K562 (cell line): ENCODE results near the gene HEMGN. TPM values are rescaled to one million over a fixed set of nuclear protein-coding genes. Genes with fewer than 3 reads are reported as not detected.

Source experiments
- ELF2 ChIP-seq: fragments of 250-450 bp; sonication (Bioruptor Pico); IDR thresholded peaks from 2 replicates; pipeline ENCODE4 v1.5.0; 2021; ENCODE audit warnings: mild to moderate bottlenecking
- FOXJ2 ChIP-seq: fragments of 200-800 bp; sonication (Bioruptor generic); IDR thresholded peaks from 2 replicates; pipeline ENCODE4 v1.6.1; 2016; ENCODE audit warnings: missing genetic modification characterization, missing compliant biosample characterization
- KDM5B ChIP-seq: fragments of 200-600 bp; sonication (generic); IDR thresholded peaks from 2 replicates; pipeline ENCODE4 v1.6.1; 2012; ENCODE audit warnings: low read depth, mild to moderate bottlenecking, moderate library complexity, low read length, control low read depth, inconsistent platforms; ENCODE audit not compliant: insufficient replicate concordance
- LCOR ChIP-seq: sonication (generic); formaldehyde crosslinking; IDR thresholded peaks from 2 replicates; pipeline ENCODE4 v1.8.0; 2022; ENCODE audit warnings: mild to moderate bottlenecking, missing genetic modification reagents
- MEF2A ChIP-seq: IDR thresholded peaks from 2 replicates; pipeline ENCODE4 v1.6.1; 2011; ENCODE audit warnings: low read depth, mild to moderate bottlenecking, low read length, moderate library complexity; ENCODE audit not compliant: control insufficient read depth
- MYNN ChIP-seq, 2 experiments: sonication (generic); formaldehyde crosslinking in 1 of 2; IDR thresholded peaks; 2 replicates each; pipeline versions ENCODE4 v1.5.0 to v1.6.1; 2016 to 2020; ENCODE audit warnings: antibody characterized with exemption in 1 of 2, missing genetic modification reagents in 1 of 2
- NCOA6 ChIP-seq: fragments of 450-650 bp; IDR thresholded peaks from 2 replicates; pipeline ENCODE4 v1.6.1; 2017; ENCODE audit warnings: mild to moderate bottlenecking
- NFE2L1 ChIP-seq: fragments of 450-650 bp; IDR thresholded peaks from 2 replicates; pipeline ENCODE4 v1.6.1; 2016; ENCODE audit warnings: missing genetic modification characterization, low read depth, mild to moderate bottlenecking, missing compliant biosample characterization, moderate library complexity, borderline replicate concordance
- PHF20 ChIP-seq: fragments of 450-650 bp; IDR thresholded peaks from 2 replicates; pipeline ENCODE4 v1.6.1; 2018; ENCODE audit not compliant: partially characterized antibody
- RAD21 ChIP-seq, 2 experiments: fragments of 250-450 bp in 1 of 2; fragments of 450-650 bp in 1 of 2; sonication (Bioruptor Pico) in 1 of 2; formaldehyde crosslinking in 1 of 2; IDR thresholded peaks in 1 of 2; conservative IDR thresholded peaks in 1 of 2; 2 replicates each; pipeline versions ENCODE4 v1.4.0 to v1.8.0; 2020 to 2022; ENCODE audit warnings: mild to moderate bottlenecking in 2 of 2, moderate library complexity in 1 of 2
- RFX5 ChIP-seq: IDR thresholded peaks from 2 replicates; pipeline ENCODE4 v1.6.1; 2011; ENCODE audit warnings: low read depth, mild to moderate bottlenecking, improper control_type of control experiment, low read length
- SMAD4 ChIP-seq: fragments of 250-450 bp; sonication (Bioruptor Pico); conservative IDR thresholded peaks from 2 replicates; pipeline ENCODE4 v1.8.0; 2021; ENCODE audit warnings: inconsistent platforms, mild to moderate bottlenecking, moderate library complexity
- SREBF1 ChIP-seq: fragments of 150-350 bp; IDR thresholded peaks from 2 replicates; pipeline ENCODE4 v1.6.1; 2014; ENCODE audit warnings: antibody characterized with exemption, low read depth, low read length, borderline replicate concordance
- SRSF1 ChIP-seq: fragments of 200-400 bp; formaldehyde crosslinking; IDR thresholded peaks from 2 replicates; pipeline ENCODE4 v1.6.1; 2017; ENCODE audit warnings: mild to moderate bottlenecking, low read depth, low read length, moderate library complexity
- SUPT5H ChIP-seq: fragments of 450-650 bp; IDR thresholded peaks from 2 replicates; pipeline ENCODE4 v1.6.1; 2016
- TAF1 ChIP-seq: IDR thresholded peaks from 2 replicates; pipeline ENCODE4 v1.6.1; 2011; ENCODE audit warnings: mild to moderate bottlenecking, low read length, moderate library complexity; ENCODE audit not compliant: insufficient read depth, control insufficient read depth, severe bottlenecking; ENCODE audit errors: extremely low read depth
- ZKSCAN8 ChIP-seq: fragments of 200-800 bp; sonication (Bioruptor generic); IDR thresholded peaks from 2 replicates; pipeline ENCODE4 v1.6.1; 2016; ENCODE audit warnings: missing genetic modification characterization, missing compliant biosample characterization
- ZNF133 ChIP-seq: fragments of 250-450 bp; sonication (Bioruptor Pico); IDR thresholded peaks from 2 replicates; pipeline ENCODE4 v1.4.0; 2020; ENCODE audit warnings: mild to moderate bottlenecking
- ZNF668 ChIP-seq: fragments of 250-450 bp; sonication (Bioruptor Pico); IDR thresholded peaks from 2 replicates; pipeline ENCODE4 v1.8.0; 2022; ENCODE audit warnings: mild to moderate bottlenecking, inconsistent platforms
- polyA plus RNA-seq, 8 experiments: library from polyadenylated mRNA; depleted of rRNA in 4 of 8; stranded (reverse) in 5 of 8; unstranded in 3 of 8; fragments of >200 nt; fragmentation: Nextera tagmentation in 2 of 8; fragmentation: Illumina TruSeq in 1 of 8; extraction: Ambion mirVana in 2 of 8; extraction: Trizol in 1 of 8; gene quantifications; 2 replicates each; pipeline versions ENCODE4 v1.2.1 to v1.2.3, GENCODE V29; 2011 to 2014; ENCODE audit warnings: inconsistent platforms in 1 of 8, missing spikeins in 1 of 8
- total RNA-seq, 7 experiments: library from RNA; depleted of rRNA in 6 of 7; stranded (reverse); fragments of >200 nt in 6 of 7; fragmentation: Illumina TruSeq in 2 of 7; extraction: Trizol in 2 of 7; gene quantifications; 2 replicates each; pipeline versions ENCODE4 v1.2.1 to v1.2.3, GENCODE V29; 2011 to 2021; ENCODE audit warnings: low replicate concordance in 1 of 7
- TF ChIP-seq, protein P1 (sequence below): sonication (generic); formaldehyde crosslinking; IDR thresholded peaks from 2 replicates; pipeline ENCODE4 v1.8.0; 2022; ENCODE audit warnings: mild to moderate bottlenecking, missing genetic modification reagents, borderline replicate concordance
- TF ChIP-seq, protein P2 (sequence below): fragments of 450-650 bp; formaldehyde crosslinking; IDR thresholded peaks from 2 replicates; pipeline ENCODE4 v1.4.0; 2022; ENCODE audit warnings: missing genetic modification characterization
- TF ChIP-seq, protein P3 (sequence below): IDR thresholded peaks from 2 replicates; pipeline ENCODE4 v1.6.1; 2011; ENCODE audit not compliant: insufficient read length; ENCODE audit errors: extremely low read depth
- TF ChIP-seq, protein P4 (sequence below): fragments of 450-650 bp; IDR thresholded peaks from 2 replicates; pipeline ENCODE4 v1.6.1; 2016; ENCODE audit warnings: missing biosample characterization, missing genetic modification characterization

The HEMGN gene
- total and polyA plus RNA-seq, 9 of the 15 experiments (the other 6 are each of a cell fraction or from before 2014, with no cell fraction given) = 56.3 to 258 (median 137) TPM

DNA sequence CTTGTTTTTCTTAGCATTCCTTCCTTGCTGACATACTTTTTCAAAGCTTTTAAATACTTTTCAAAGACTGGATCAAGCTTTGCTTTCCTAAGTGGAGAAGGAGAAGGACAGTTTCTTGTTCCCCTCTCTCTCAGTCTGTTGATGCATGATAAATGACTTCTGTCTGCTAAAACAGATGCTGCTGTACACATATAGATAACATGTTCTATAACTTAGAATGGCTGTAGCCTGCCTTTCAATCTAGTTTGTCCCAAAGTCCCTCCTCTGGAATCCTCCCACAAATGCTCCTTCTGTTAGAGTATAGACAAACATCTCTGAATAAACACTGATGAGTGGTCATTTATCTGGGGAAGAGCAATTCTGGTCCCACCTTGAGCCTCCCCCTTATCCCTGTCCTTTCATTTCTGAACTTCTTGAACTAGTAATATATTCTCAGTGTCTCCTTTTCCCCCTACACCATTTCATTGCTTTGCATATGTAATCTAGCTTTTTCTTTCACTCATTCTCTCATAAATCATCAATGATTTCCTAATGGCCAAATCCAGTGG lies 5.4 kb upstream of the HEMGN start (continued):
- no peak for TF ChIP-seq SREBF1
- peak; percentile 18 for TF ChIP-seq TAF1
- 0 out of 2 replicates have a peak, but pooled peaks have one; percentile 22 for TF ChIP-seq ZKSCAN8 (CRISPR knock-in tag)
- TF ChIP-seq RFX5 = 0 out of 2 replicates have a peak, but pooled peaks have one; percentile 43
- 0 out of 2 replicates have a peak, but pooled peaks have one; percentile 15 for TF ChIP-seq ELF2 (CRISPR knock-in tag)
- TF ChIP-seq, protein P1, sequence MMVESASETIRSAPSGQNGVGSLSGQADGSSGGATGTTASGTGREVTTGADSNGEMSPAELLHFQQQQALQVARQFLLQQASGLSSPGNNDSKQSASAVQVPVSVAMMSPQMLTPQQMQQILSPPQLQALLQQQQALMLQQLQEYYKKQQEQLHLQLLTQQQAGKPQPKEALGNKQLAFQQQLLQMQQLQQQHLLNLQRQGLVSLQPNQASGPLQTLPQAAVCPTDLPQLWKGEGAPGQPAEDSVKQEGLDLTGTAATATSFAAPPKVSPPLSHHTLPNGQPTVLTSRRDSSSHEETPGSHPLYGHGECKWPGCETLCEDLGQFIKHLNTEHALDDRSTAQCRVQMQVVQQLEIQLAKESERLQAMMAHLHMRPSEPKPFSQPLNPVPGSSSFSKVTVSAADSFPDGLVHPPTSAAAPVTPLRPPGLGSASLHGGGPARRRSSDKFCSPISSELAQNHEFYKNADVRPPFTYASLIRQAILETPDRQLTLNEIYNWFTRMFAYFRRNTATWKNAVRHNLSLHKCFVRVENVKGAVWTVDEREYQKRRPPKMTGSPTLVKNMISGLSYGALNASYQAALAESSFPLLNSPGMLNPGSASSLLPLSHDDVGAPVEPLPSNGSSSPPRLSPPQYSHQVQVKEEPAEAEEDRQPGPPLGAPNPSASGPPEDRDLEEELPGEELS (CRISPR knock-in tag) = no peak
- TF ChIP-seq, protein P2, sequence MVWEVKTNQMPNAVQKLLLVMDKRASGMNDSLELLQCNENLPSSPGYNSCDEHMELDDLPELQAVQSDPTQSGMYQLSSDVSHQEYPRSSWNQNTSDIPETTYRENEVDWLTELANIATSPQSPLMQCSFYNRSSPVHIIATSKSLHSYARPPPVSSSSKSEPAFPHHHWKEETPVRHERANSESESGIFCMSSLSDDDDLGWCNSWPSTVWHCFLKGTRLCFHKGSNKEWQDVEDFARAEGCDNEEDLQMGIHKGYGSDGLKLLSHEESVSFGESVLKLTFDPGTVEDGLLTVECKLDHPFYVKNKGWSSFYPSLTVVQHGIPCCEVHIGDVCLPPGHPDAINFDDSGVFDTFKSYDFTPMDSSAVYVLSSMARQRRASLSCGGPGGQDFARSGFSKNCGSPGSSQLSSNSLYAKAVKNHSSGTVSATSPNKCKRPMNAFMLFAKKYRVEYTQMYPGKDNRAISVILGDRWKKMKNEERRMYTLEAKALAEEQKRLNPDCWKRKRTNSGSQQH (CRISPR knock-in tag) = no peak
- TF ChIP-seq NFE2L1 = no peak
- TF ChIP-seq KDM5B = no peak
- no peak for TF ChIP-seq PHF20
- no peak for TF ChIP-seq RAD21 (CRISPR knock-in tag; conservative IDR thresholded peaks at IDR 0.05 in 1 of 2, IDR thresholded peaks at IDR 0.05 in 1 of 2)
- TF ChIP-seq, protein P3, sequence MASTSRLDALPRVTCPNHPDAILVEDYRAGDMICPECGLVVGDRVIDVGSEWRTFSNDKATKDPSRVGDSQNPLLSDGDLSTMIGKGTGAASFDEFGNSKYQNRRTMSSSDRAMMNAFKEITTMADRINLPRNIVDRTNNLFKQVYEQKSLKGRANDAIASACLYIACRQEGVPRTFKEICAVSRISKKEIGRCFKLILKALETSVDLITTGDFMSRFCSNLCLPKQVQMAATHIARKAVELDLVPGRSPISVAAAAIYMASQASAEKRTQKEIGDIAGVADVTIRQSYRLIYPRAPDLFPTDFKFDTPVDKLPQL = no peak
- peak; percentile 46; the same call in 1 of the 2 replicates for TF ChIP-seq MEF2A
- no peak for TF ChIP-seq NCOA6
- TF ChIP-seq SRSF1 = no peak
- TF ChIP-seq LCOR (CRISPR knock-in tag) = peak; percentile 79
- TF ChIP-seq, protein P4, sequence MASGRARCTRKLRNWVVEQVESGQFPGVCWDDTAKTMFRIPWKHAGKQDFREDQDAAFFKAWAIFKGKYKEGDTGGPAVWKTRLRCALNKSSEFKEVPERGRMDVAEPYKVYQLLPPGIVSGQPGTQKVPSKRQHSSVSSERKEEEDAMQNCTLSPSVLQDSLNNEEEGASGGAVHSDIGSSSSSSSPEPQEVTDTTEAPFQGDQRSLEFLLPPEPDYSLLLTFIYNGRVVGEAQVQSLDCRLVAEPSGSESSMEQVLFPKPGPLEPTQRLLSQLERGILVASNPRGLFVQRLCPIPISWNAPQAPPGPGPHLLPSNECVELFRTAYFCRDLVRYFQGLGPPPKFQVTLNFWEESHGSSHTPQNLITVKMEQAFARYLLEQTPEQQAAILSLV = no peak
- TF ChIP-seq SUPT5H = no peak
- TF ChIP-seq FOXJ2 (tag) = no peak
- no peak for TF ChIP-seq ZNF133 (CRISPR knock-in tag)
- TF ChIP-seq ZNF668 (CRISPR knock-in tag) = no peak
- TF ChIP-seq SMAD4 = peak; percentile 94
- peak; percentile 52; the same call in 1 of the 2 replicates for TF ChIP-seq MYNN (IDR thresholded peaks at IDR 0.05)
- TF ChIP-seq MYNN (CRISPR knock-in tag; IDR thresholded peaks at IDR 0.05) = no peak
